ENCODE measurements around the gene FAM120A.

DNA sequence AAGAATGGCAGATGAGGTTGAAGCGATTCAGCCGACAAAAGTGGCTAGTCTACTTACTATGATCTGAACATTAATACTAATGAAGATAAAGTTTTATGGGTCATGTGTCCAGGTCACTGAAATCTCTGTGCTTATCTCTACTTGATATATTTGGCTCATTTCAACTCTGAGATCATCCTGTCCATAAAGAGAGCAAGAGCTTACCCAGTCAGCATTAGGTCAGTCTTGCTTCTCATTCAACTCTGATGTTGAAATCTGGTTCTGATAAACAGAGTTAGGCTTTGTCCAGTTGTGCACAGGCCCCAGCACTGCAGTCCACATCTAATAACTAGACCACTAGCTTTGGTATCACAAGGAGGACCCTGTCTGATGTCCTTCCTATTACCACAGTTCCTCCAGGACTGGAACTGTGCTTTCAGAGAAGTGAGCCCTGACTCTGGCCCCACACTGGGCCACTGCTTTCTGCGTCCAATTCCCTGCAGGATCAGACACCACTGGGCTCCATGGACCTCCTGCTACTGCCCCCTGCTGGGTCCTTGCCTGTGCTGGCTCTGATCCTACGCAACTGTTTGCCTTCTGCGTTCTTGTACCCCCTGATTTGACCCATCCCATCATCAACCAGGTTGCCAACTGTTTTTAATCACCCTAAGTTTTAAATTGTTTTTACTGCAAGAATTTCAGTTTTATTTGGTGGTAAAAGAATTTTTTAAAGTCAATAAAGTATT is 23.7 kb upstream of the FAM120A start:
- TF ChIP-seq CTCF (IDR thresholded peaks at IDR 0.05) (no peak), EP300 (IDR thresholded peaks at IDR 0.05) (no peak)
